Amniotic stem cell (primary cell): ENCODE data around the gene IGFBP7.

Experiments
- DNase-seq: peaks from one replicate; lab custom pipeline; 2025; lab: John Stamatoyannopoulos, UW

The IGFBP7 gene

GRCh38 chr4:57097711-57098110 lies 12.5 kb downstream of the IGFBP7 start:
- DNase-seq, result no peak

- DNase-seq, result no peak
These were observed 14.2 kb downstream of the IGFBP7 start for GRCh38 chr4:57095956-57096355.

GRCh38 chr4:57095245-57095644 lies 14.9 kb downstream of the IGFBP7 start:
- DNase-seq, result no peak

GRCh38 chr4:57094832-57095223 lies 15.4 kb downstream of the IGFBP7 start:
- DNase-seq, result peak; percentile 42

GRCh38 chr4:57093845-57094831 lies 16.0 kb downstream of the IGFBP7 start:
- no peak for DNase-seq

- no peak for DNase-seq
These were observed 18.5 kb downstream of the IGFBP7 start for GRCh38 chr4:57091657-57092162.

GRCh38 chr4:57090079-57090478 lies 20.1 kb downstream of the IGFBP7 start:
- DNase-seq, result no peak

GRCh38 chr4:57089549-57089948 lies 20.6 kb downstream of the IGFBP7 start:
- DNase-seq, result no peak

GRCh38 chr4:57086031-57086723 lies 24.0 kb downstream of the IGFBP7 start:
- no peak for DNase-seq

- DNase-seq, result no peak
These were observed 24.9 kb downstream of the IGFBP7 start for GRCh38 chr4:57085278-57085677.

GRCh38 chr4:57084360-57084759 lies 25.8 kb downstream of the IGFBP7 start:
- no peak for DNase-seq

- no peak for DNase-seq
These were observed 27.1 kb downstream of the IGFBP7 start for GRCh38 chr4:57083090-57083489.

- DNase-seq, result no peak
These were observed 28.2 kb downstream of the IGFBP7 start for GRCh38 chr4:57081651-57082621.

GRCh38 chr4:57080781-57081650 lies 29.2 kb downstream of the IGFBP7 start:
- DNase-seq, result peak; percentile 81

- DNase-seq, result no peak
These were observed 31.3 kb downstream of the IGFBP7 start for GRCh38 chr4:57078685-57079521.

- DNase-seq, result peak; percentile 21
These were observed 32.4 kb downstream of the IGFBP7 start for GRCh38 chr4:57077550-57078343.

GRCh38 chr4:57076646-57077045 lies 33.5 kb downstream of the IGFBP7 start:
- no peak for DNase-seq

- no peak for DNase-seq
These were observed 34.8 kb downstream of the IGFBP7 start for GRCh38 chr4:57075367-57075766.

- peak; percentile 95 for DNase-seq
These were observed 35.4 kb downstream of the IGFBP7 start for GRCh38 chr4:57074744-57075143.
